Thyroid gland (tissue), 4 donors: Measurements from ENCODE around the gene ZNF554. TPM values are rescaled to one million over a fixed set of nuclear protein-coding genes. Genes with fewer than 3 reads are reported as not detected.

Source experiments
- DNase-seq, 2 donors: peaks; one replicate each; pipeline ENCODE4 v3.0.0-alpha.2; 2019
- H3K27ac ChIP-seq, 3 donors: fragments of 200-600 bp; sonication (generic); 1 replicate in 2 of 3; 2 replicates in 1 of 3; pipeline ENCODE4 v1.5.1; 2016 to 2019; ENCODE audit warnings: mild to moderate bottlenecking in 1 of 3, moderate library complexity in 1 of 3
- H3K27me3 ChIP-seq: fragments of 200-600 bp; sonication (generic); one replicate; pipeline ENCODE4 v1.5.1; 2019
- H3K36me3 ChIP-seq, 2 donors: fragments of 200-600 bp; sonication (generic); one replicate each; pipeline ENCODE4 v1.5.1; 2016 to 2019
- H3K4me1 ChIP-seq, 2 donors: fragments of 200-600 bp; sonication (generic); one replicate each; pipeline ENCODE4 v1.5.1; 2017 to 2019
- H3K4me3 ChIP-seq, 3 donors: fragments of 200-600 bp; sonication (generic); replicated peaks in 1 of 3; 1 replicate in 2 of 3; 2 replicates in 1 of 3; pipeline ENCODE4 v1.5.1; 2016; ENCODE audit warnings: mild to moderate bottlenecking in 1 of 3
- H3K9me3 ChIP-seq: fragments of 200-600 bp; sonication (generic); one replicate; pipeline ENCODE4 v1.5.1; 2017
- CTCF ChIP-seq, 6 experiments: fragments of 200-600 bp in 3 of 6; fragments of 450-650 bp in 3 of 6; sonication (generic) in 3 of 6; IDR thresholded peaks; one replicate each; pipeline ENCODE4 v1.5.1; 2016 to 2019; ENCODE audit warnings: antibody characterized with exemption in 6 of 6, mild to moderate bottlenecking in 2 of 6, inconsistent platforms in 1 of 6, moderate library complexity in 1 of 6
- POLR2A ChIP-seq, 2 donors: fragments of 450-650 bp; IDR thresholded peaks; one replicate each; pipeline ENCODE4 v1.6.1; 2017; ENCODE audit warnings: antibody characterized with exemption in 2 of 2, mild to moderate bottlenecking in 2 of 2, moderate library complexity in 1 of 2
- WGBS, 2 donors: methylation state at CpG; one replicate each; pipeline ENCODE4 v1.1.5; 2017; 5-methylcytosine and 5-hydroxymethylcytosine counted together
- intact Hi-C: fragments of 100-400 bp; cut with DNase I; formaldehyde crosslinking; loops from one replicate; pipeline ENCODE4 v1.15.1; 2023
- total RNA-seq, 4 donors: library from RNA; depleted of rRNA; stranded (reverse); fragments of >200 nt; gene quantifications; one replicate each; pipeline ENCODE4 v1.2.3, GENCODE V29; 2016

ZNF554 gene
- total RNA-seq, 4 donors from 2014 or later = 4.9 to 9.2 (median 6.2) TPM

- DNase-seq = no peak
- no peaks in the 10 kb centered on the region for H3K9me3 ChIP-seq
- 70 to 75% methylated on average over 17 to 27 of the region's 27 CpGs for WGBS, 2 donors
- no peak overlapping the region for H3K27ac ChIP-seq
- no peaks in the 10 kb centered on the region for H3K4me1 ChIP-seq
- TF ChIP-seq POLR2A (IDR thresholded peaks at IDR 0.05) (no peak), CTCF (IDR thresholded peaks at IDR 0.05) (no peak)
- peaks cover 3% of the 10 kb centered on the region in 2 donors for H3K36me3 ChIP-seq
- H3K4me3 ChIP-seq = no peak overlapping the region
- no peaks in the 10 kb centered on the region for H3K27me3 ChIP-seq
- intact Hi-C loops = no loop called here
Observed at GRCh38 chr19:2858864-2859263, 39.2 kb downstream of the ZNF554 start.

- TF ChIP-seq POLR2A (IDR thresholded peaks at IDR 0.05) (no peak), CTCF (IDR thresholded peaks at IDR 0.05) (no peak)
- Histone ChIP-seq H3K9me3 (no peaks in the 10 kb centered on the region), H3K4me3 (no peak overlapping the region), H3K27ac (no peak overlapping the region), H3K36me3 (no peaks in the 10 kb centered on the region), H3K4me1 (no peaks in the 10 kb centered on the region), H3K27me3 (no peaks in the 10 kb centered on the region)
- no peak for DNase-seq
- WGBS, 2 donors = 75% methylated on average over 10 of the region's 10 CpGs
- intact Hi-C loops = no loop called here
Observed at GRCh38 chr19:2863816-2864215, 44.1 kb downstream of the ZNF554 start.

GRCh38 chr19:2865334-2866100 lies 45.8 kb downstream of the ZNF554 start:
- Histone ChIP-seq H3K9me3 (no peaks in the 10 kb centered on the region), H3K36me3 (no peaks in the 10 kb centered on the region), H3K4me1 (no peaks in the 10 kb centered on the region), H3K27ac (no peak overlapping the region), H3K27me3 (no peaks in the 10 kb centered on the region), H3K4me3 (no peak overlapping the region)
- DNase-seq = no peak
- WGBS, 2 donors = 74 to 76% methylated on average over 12 of the region's 12 CpGs
- no peak for TF ChIP-seq CTCF (IDR thresholded peaks at IDR 0.05)
- TF ChIP-seq POLR2A (IDR thresholded peaks at IDR 0.05) = no peak
- intact Hi-C loops = no loop called here

GRCh38 chr19:2866495-2867024 lies 46.9 kb downstream of the ZNF554 start:
- TF ChIP-seq POLR2A (IDR thresholded peaks at IDR 0.05) (no peak), CTCF (IDR thresholded peaks at IDR 0.05) (no peak)
- DNase-seq = no peak
- Histone ChIP-seq H3K9me3 (no peaks in the 10 kb centered on the region), H3K27ac (no peak overlapping the region), H3K4me3 (no peak overlapping the region), H3K27me3 (no peaks in the 10 kb centered on the region), H3K4me1 (no peaks in the 10 kb centered on the region), H3K36me3 (no peaks in the 10 kb centered on the region)
- intact Hi-C loops = no loop called here
- WGBS, 2 donors = 78 to 79% methylated on average over 8 of the region's 8 CpGs
